Fibroblast of lung (primary cell): ENCODE measurements around the gene CALCR. TPM values are rescaled to one million over a fixed set of nuclear protein-coding genes. Genes with fewer than 3 reads are reported as not detected.

ENCODE experiments used
- DNase-seq, 2 donors: peaks; one replicate each; pipeline versions ENCODE4 v3.0.0 to v3.0.0-alpha.2; 2010; ENCODE audit warnings: low read depth in 2 of 2
- H2AFZ ChIP-seq: 2 replicates; pipeline ENCODE4 v1.5.1; 2012; ENCODE audit warnings: low read length, control low read depth, inconsistent platforms
- H3K27ac ChIP-seq: 2 replicates; pipeline ENCODE4 v1.5.1; 2011; ENCODE audit warnings: low read length, control low read depth; ENCODE audit not compliant: insufficient read depth
- H3K27me3 ChIP-seq: 2 replicates; pipeline ENCODE4 v1.5.1; 2011; ENCODE audit warnings: mild to moderate bottlenecking, low read length; ENCODE audit not compliant: control insufficient read depth, insufficient read depth
- H3K36me3 ChIP-seq: 2 replicates; pipeline ENCODE4 v1.5.1; 2011; ENCODE audit warnings: low read length; ENCODE audit not compliant: control insufficient read depth, insufficient read depth
- H3K4me1 ChIP-seq: 2 replicates; pipeline ENCODE4 v1.5.1; 2011; ENCODE audit warnings: low read length; ENCODE audit not compliant: control insufficient read depth, insufficient read depth; ENCODE audit errors: extremely low read depth
- H3K4me2 ChIP-seq: 2 replicates; pipeline ENCODE4 v1.5.1; 2011; ENCODE audit warnings: low read length, control low read depth; ENCODE audit not compliant: insufficient read depth; ENCODE audit errors: extremely low read depth
- H3K4me3 ChIP-seq, 4 experiments: fragments of 200-600 bp in 1 of 4; sonication (generic) in 1 of 4; replicated peaks in 1 of 4; 2 replicates each; pipeline ENCODE4 v1.5.1; 2011 to 2016; ENCODE audit warnings: low read length in 4 of 4, low read depth in 3 of 4, mild to moderate bottlenecking in 3 of 4, control low read depth in 2 of 4, inconsistent platforms in 1 of 4, mixed read lengths in 1 of 4; ENCODE audit not compliant: insufficient read depth in 1 of 4; ENCODE audit errors: control extremely low read depth in 1 of 4
- H3K79me2 ChIP-seq: 2 replicates; pipeline ENCODE4 v1.5.1; 2012; ENCODE audit warnings: mild to moderate bottlenecking, low read length, inconsistent platforms; ENCODE audit not compliant: control insufficient read depth, insufficient read depth
- H3K9ac ChIP-seq: 2 replicates; pipeline ENCODE4 v1.5.1; 2011; ENCODE audit warnings: mild to moderate bottlenecking, low read length, control low read depth; ENCODE audit not compliant: insufficient read depth
- H3K9me3 ChIP-seq: 2 replicates; pipeline ENCODE4 v1.5.1; 2012; ENCODE audit warnings: low read depth, low read length; ENCODE audit not compliant: control insufficient read depth, insufficient read depth
- H4K20me1 ChIP-seq: 2 replicates; pipeline ENCODE4 v1.5.1; 2011; ENCODE audit warnings: low read length; ENCODE audit not compliant: control insufficient read depth, insufficient read depth; ENCODE audit errors: extremely low read depth
- EZH2 ChIP-seq: IDR thresholded peaks from 2 replicates; pipeline ENCODE4 v1.5.1; 2012; ENCODE audit warnings: low read length, control low read depth, mild to moderate bottlenecking; ENCODE audit errors: missing control alignments
- polyA plus RNA-seq, 2 donors: library from polyadenylated mRNA; depleted of rRNA in 1 of 2; stranded (reverse) in 1 of 2; unstranded in 1 of 2; fragments of >200 nt; gene quantifications; 2 replicates each; pipeline ENCODE4 v1.2.1, GENCODE V29; 2011 to 2012; ENCODE audit warnings: missing spikeins in 1 of 2
- total RNA-seq: library from RNA; depleted of rRNA; stranded (reverse); fragments of >200 nt; gene quantifications from 2 replicates; pipeline ENCODE4 v1.2.1, GENCODE V29; 2014
- TF ChIP-seq, protein P1 (sequence below), 2 donors: IDR thresholded peaks in 1 of 2; conservative IDR thresholded peaks in 1 of 2; 1 replicate in 1 of 2; 2 replicates in 1 of 2; pipeline ENCODE4 v1.5.1; 2011 to 2012; ENCODE audit warnings: low read length in 2 of 2, control low read depth in 1 of 2, inconsistent platforms in 1 of 2, low read depth in 1 of 2, mild to moderate bottlenecking in 1 of 2

Gene CALCR
- total and polyA plus RNA-seq, 2 donors (not counting 1 experiment from before 2014, with no cell fraction given), result not detected

DNA sequence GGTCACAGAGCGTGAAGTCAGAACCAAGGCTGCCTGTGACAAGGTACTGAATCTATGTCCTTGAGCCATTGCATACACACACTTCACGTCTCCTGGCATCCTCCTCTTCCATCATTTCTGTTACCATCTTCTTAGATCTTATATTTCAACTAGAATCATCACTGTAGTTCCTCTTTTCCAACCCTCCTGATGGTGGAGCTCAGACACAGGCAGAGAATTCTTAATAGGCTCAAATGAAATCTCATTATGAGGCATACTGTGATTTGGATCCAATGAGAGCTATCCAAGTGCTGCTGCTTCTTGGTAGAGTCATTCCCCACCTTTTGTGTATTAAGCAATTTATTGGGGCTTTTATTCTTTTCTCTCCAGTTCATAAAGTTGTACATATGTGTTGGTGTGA lies 113.2 kb downstream of the CALCR start:
- no peak overlapping the region for H3K27ac ChIP-seq

DNA sequence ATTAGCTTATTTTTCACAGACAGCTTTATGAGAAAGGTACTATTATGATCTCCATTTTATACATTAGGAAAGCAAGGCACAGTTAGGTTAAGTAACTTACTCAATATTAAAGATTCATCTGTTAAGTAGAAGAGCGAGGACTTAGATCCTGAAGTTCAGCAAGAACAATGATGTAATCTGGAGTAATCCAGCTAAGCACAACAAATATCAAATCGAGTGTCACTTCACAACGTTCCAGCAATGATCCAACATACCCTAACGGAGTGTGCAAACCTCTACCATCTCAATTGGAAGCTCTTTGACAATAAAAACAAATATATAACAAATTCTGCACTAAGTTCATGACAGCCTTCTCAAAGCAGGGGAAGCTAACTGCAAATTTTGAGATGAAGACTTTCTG lies 121.3 kb downstream of the CALCR start:
- Histone ChIP-seq H3K4me2 (no peak overlapping the region), H3K27me3 (peaks cover 2% of the 10 kb centered on the region), H3K9ac (no peak overlapping the region), H4K20me1 (no peaks in the 10 kb centered on the region), H3K4me1 (no peaks in the 10 kb centered on the region), H3K4me3 (no peak overlapping the region), H3K9me3 (no peaks in the 10 kb centered on the region), H2AFZ (no peak overlapping the region), H3K36me3 (no peaks in the 10 kb centered on the region), H3K79me2 (no peaks in the 10 kb centered on the region), H3K27ac (no peak overlapping the region)
- TF ChIP-seq EZH2, result no peak
- TF ChIP-seq, protein P1, sequence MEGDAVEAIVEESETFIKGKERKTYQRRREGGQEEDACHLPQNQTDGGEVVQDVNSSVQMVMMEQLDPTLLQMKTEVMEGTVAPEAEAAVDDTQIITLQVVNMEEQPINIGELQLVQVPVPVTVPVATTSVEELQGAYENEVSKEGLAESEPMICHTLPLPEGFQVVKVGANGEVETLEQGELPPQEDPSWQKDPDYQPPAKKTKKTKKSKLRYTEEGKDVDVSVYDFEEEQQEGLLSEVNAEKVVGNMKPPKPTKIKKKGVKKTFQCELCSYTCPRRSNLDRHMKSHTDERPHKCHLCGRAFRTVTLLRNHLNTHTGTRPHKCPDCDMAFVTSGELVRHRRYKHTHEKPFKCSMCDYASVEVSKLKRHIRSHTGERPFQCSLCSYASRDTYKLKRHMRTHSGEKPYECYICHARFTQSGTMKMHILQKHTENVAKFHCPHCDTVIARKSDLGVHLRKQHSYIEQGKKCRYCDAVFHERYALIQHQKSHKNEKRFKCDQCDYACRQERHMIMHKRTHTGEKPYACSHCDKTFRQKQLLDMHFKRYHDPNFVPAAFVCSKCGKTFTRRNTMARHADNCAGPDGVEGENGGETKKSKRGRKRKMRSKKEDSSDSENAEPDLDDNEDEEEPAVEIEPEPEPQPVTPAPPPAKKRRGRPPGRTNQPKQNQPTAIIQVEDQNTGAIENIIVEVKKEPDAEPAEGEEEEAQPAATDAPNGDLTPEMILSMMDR (conservative IDR thresholded peaks at IDR 0.05 in 1 of 2, IDR thresholded peaks at IDR 0.05 in 1 of 2; ENCODE audit: low read depth in 1 of 2, low read length in 2 of 2), result no peak
- peak in 1 of 2 donors; percentile 4 for DNase-seq

More for the DNA sequence above, 113.2 kb downstream of the CALCR start:
- no peaks in the 10 kb centered on the region for H3K79me2 ChIP-seq
- no peak overlapping the region for H2AFZ ChIP-seq
- no peaks in the 10 kb centered on the region for H3K36me3 ChIP-seq
- no peaks in the 10 kb centered on the region for H3K27me3 ChIP-seq
- DNase-seq, result no peak
- H3K9ac ChIP-seq, result no peak overlapping the region
- no peak overlapping the region for H3K4me3 ChIP-seq
- no peaks in the 10 kb centered on the region for H4K20me1 ChIP-seq
- no peaks in the 10 kb centered on the region for H3K4me1 ChIP-seq
- H3K9me3 ChIP-seq, result no peaks in the 10 kb centered on the region
- no peak overlapping the region for H3K4me2 ChIP-seq
- TF ChIP-seq EZH2, result no peak

DNA sequence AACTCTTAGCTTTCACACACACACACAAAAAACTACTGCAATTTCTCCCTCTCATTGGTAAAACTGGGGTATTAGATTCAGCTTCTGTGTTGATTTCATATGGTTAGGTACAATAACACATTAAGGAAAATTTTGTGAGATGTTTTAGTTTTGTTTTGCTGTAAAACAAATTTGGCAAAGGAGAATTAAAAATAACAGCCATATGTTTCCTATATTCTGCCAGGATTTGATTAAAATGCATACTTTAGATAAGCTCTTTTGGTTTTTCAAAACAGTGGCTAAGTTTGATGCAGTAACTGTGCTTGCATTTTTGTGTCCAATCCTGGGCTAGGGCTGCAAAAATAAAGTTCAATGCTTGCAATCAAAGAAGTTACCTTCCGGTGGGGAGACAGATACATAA lies 126.3 kb downstream of the CALCR start:
- H3K4me1 ChIP-seq, result no peaks in the 10 kb centered on the region
- no peak overlapping the region for H3K4me3 ChIP-seq
- H3K9ac ChIP-seq, result no peak overlapping the region
- H3K9me3 ChIP-seq, result no peaks in the 10 kb centered on the region
- H3K79me2 ChIP-seq, result no peaks in the 10 kb centered on the region
- H3K27me3 ChIP-seq, result peaks cover 2% of the 10 kb centered on the region
- TF ChIP-seq, protein P1 (conservative IDR thresholded peaks at IDR 0.05 in 1 of 2, IDR thresholded peaks at IDR 0.05 in 1 of 2; ENCODE audit: low read depth in 1 of 2, low read length in 2 of 2), result no peak
- TF ChIP-seq EZH2, result no peak
- H3K27ac ChIP-seq, result no peak overlapping the region
- H2AFZ ChIP-seq, result no peak overlapping the region
- H4K20me1 ChIP-seq, result no peaks in the 10 kb centered on the region
- H3K36me3 ChIP-seq, result no peaks in the 10 kb centered on the region
- no peak for DNase-seq
- no peak overlapping the region for H3K4me2 ChIP-seq
